ENCODE results near the gene GBGT1.

GBGT1 gene

GRCh38 chr9:133133681-133134387 lies 29.9 kb downstream of the GBGT1 start:
- DNase-seq (ENCODE audit: low spot score) (peak; percentile 97), ATAC-seq (ENCODE audit: low read depth) (peak; percentile 80)
- H3K4me3 ChIP-seq (ENCODE audit: severe bottlenecking), result no peak overlapping the region
- TF ChIP-seq, protein P1, sequence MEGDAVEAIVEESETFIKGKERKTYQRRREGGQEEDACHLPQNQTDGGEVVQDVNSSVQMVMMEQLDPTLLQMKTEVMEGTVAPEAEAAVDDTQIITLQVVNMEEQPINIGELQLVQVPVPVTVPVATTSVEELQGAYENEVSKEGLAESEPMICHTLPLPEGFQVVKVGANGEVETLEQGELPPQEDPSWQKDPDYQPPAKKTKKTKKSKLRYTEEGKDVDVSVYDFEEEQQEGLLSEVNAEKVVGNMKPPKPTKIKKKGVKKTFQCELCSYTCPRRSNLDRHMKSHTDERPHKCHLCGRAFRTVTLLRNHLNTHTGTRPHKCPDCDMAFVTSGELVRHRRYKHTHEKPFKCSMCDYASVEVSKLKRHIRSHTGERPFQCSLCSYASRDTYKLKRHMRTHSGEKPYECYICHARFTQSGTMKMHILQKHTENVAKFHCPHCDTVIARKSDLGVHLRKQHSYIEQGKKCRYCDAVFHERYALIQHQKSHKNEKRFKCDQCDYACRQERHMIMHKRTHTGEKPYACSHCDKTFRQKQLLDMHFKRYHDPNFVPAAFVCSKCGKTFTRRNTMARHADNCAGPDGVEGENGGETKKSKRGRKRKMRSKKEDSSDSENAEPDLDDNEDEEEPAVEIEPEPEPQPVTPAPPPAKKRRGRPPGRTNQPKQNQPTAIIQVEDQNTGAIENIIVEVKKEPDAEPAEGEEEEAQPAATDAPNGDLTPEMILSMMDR (IDR thresholded peaks at IDR 0.05; ENCODE audit: poor library complexity, severe bottlenecking), result no peak
- H3K9me3 ChIP-seq (ENCODE audit: severe bottlenecking), result no peaks in the 10 kb centered on the region
- H3K27me3 ChIP-seq (ENCODE audit: insufficient read depth, poor library complexity, severe bottlenecking), result no peaks in the 10 kb centered on the region
- H3K36me3 ChIP-seq (ENCODE audit: low read depth), result no peaks in the 10 kb centered on the region
- H3K4me1 ChIP-seq (ENCODE audit: insufficient read depth, poor library complexity, severe bottlenecking), result peaks cover 29% of the 10 kb centered on the region
- peak overlapping the region; percentile 66 for H3K27ac ChIP-seq (ENCODE audit: poor library complexity, severe bottlenecking)

DNA sequence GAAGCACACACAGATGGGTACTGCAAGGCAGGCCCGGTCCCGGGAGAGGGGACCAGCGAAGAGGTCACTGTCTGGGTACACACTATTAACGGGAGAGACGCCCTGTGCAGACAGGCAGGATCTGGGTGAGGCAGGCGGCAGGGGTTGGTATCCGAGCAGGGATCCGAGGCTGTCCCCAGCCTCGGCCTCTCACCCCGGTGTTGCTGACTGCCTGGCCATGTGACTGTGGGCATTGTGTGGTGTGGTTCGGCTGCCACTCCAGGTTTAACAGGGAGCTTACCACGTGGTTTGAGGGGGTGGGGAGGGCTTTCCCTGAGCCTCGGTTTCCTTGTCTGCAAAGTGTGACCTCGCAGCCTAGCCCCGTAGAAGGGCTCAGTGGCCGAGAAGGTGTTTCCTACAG lies 31.5 kb downstream of the GBGT1 start:
- Histone ChIP-seq H3K9me3 (ENCODE audit: severe bottlenecking) (no peaks in the 10 kb centered on the region), H3K4me1 (ENCODE audit: insufficient read depth, poor library complexity, severe bottlenecking) (peaks cover 35% of the 10 kb centered on the region), H3K27ac (ENCODE audit: poor library complexity, severe bottlenecking) (no peak overlapping the region), H3K4me3 (ENCODE audit: severe bottlenecking) (no peak overlapping the region), H3K27me3 (ENCODE audit: insufficient read depth, poor library complexity, severe bottlenecking) (no peaks in the 10 kb centered on the region), H3K36me3 (ENCODE audit: low read depth) (no peaks in the 10 kb centered on the region)
- TF ChIP-seq, protein P1 (IDR thresholded peaks at IDR 0.05; ENCODE audit: poor library complexity, severe bottlenecking), result no peak
- DNase-seq (ENCODE audit: low spot score) (no peak), ATAC-seq (ENCODE audit: low read depth) (no peak)

- Histone ChIP-seq H3K9me3 (ENCODE audit: severe bottlenecking) (no peaks in the 10 kb centered on the region), H3K4me1 (ENCODE audit: insufficient read depth, poor library complexity, severe bottlenecking) (peaks cover 35% of the 10 kb centered on the region), H3K27me3 (ENCODE audit: insufficient read depth, poor library complexity, severe bottlenecking) (no peaks in the 10 kb centered on the region), H3K36me3 (ENCODE audit: low read depth) (no peaks in the 10 kb centered on the region), H3K4me3 (ENCODE audit: severe bottlenecking) (no peak overlapping the region), H3K27ac (ENCODE audit: poor library complexity, severe bottlenecking) (no peak overlapping the region)
- TF ChIP-seq, protein P1 (IDR thresholded peaks at IDR 0.05; ENCODE audit: poor library complexity, severe bottlenecking), result no peak
- DNase-seq (ENCODE audit: low spot score), result no peak
- no peak for ATAC-seq (ENCODE audit: low read depth)
These were observed 32.2 kb downstream of the GBGT1 start for GRCh38 chr9:133131506-133131905.

- no peak for DNase-seq (ENCODE audit: low spot score)
- no peaks in the 10 kb centered on the region for H3K27me3 ChIP-seq (ENCODE audit: insufficient read depth, poor library complexity, severe bottlenecking)
- TF ChIP-seq, protein P1 (IDR thresholded peaks at IDR 0.05; ENCODE audit: poor library complexity, severe bottlenecking), result no peak
- no peaks in the 10 kb centered on the region for H3K36me3 ChIP-seq (ENCODE audit: low read depth)
- H3K27ac ChIP-seq (ENCODE audit: poor library complexity, severe bottlenecking), result no peak overlapping the region
- no peak overlapping the region for H3K4me3 ChIP-seq (ENCODE audit: severe bottlenecking)
- H3K9me3 ChIP-seq (ENCODE audit: severe bottlenecking), result no peaks in the 10 kb centered on the region
- ATAC-seq (ENCODE audit: low read depth), result no peak
- peaks cover 30% of the 10 kb centered on the region for H3K4me1 ChIP-seq (ENCODE audit: insufficient read depth, poor library complexity, severe bottlenecking)
These were observed 32.9 kb downstream of the GBGT1 start for GRCh38 chr9:133130685-133131244.

Data from RWPE2 (cell line).